ENCODE measurements around the gene CARD16.

DNA sequence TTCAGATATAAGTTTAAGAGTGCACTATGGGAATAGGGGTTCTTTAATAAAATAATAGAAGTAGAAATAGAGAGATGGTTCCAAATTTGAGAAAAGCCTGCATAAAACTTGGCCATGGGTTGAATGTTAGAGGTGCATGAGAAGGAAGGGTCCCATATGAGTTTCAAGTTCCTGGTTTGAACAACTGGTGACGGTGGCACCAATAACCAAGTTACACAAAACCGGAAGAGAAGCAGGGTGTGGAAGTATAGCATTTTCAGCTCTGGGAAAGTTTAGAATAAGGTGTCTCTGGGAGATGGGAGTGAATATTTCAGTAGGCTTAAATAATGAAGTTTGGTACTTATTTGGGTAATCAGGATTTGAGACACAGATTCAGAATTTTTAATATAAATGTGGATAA, 12.6 kb downstream of the CARD16 start:
- TF ChIP-seq CTCF (IDR thresholded peaks at IDR 0.05; ENCODE audit: poor library complexity): no peak
- TF ChIP-seq EZH2phosphoT487 (IDR thresholded peaks at IDR 0.05; ENCODE audit: low read depth, severe bottlenecking, unreplicated experiment): no peak
- TF ChIP-seq EZH2 (IDR thresholded peaks at IDR 0.05; ENCODE audit: borderline replicate concordance): no peak

All from hepatocyte (in vitro differentiated cells).